ENCODE data around the gene OR4D11. TPM values are rescaled to one million over a fixed set of nuclear protein-coding genes. Genes with fewer than 3 reads are reported as not detected.

Gene OR4D11
- total RNA-seq, 6 donors from 2014 or later: not detected

- Histone ChIP-seq H3K4me3 (no peak overlapping the region), H3K27me3 (no peaks in the 10 kb centered on the region), H3K4me1 (no peaks in the 10 kb centered on the region), H3K9me3 (no peaks in the 10 kb centered on the region), H3K27ac (no peak overlapping the region), H3K36me3 (no peaks in the 10 kb centered on the region)
- no peak for TF ChIP-seq POLR2A (IDR thresholded peaks at IDR 0.05)
- TF ChIP-seq POLR2AphosphoS5 (IDR thresholded peaks at IDR 0.05): no peak
- no peak for TF ChIP-seq EP300 (IDR thresholded peaks at IDR 0.05)
- TF ChIP-seq CTCF (IDR thresholded peaks at IDR 0.05): no peak
- ATAC-seq (ENCODE audit: low FRiP score in 2 of 2) (no peak), DNase-seq (no peak)
- 51 to 59% methylated on average over 9 of the region's 9 CpGs for WGBS, 2 donors
Observed at GRCh38 chr11:59475176-59475575, 28.2 kb upstream of the OR4D11 start.

- no peak overlapping the region for H3K27ac ChIP-seq
- TF ChIP-seq POLR2AphosphoS5 (IDR thresholded peaks at IDR 0.05) (no peak), CTCF (IDR thresholded peaks at IDR 0.05) (no peak)
- no peak for ATAC-seq (ENCODE audit: low FRiP score in 2 of 2)
- DNase-seq: no peak
- H3K4me3 ChIP-seq: no peak overlapping the region
- no peaks in the 10 kb centered on the region for H3K4me1 ChIP-seq
- no peaks in the 10 kb centered on the region for H3K36me3 ChIP-seq
- H3K27me3 ChIP-seq: no peaks in the 10 kb centered on the region
- no peaks in the 10 kb centered on the region for H3K9me3 ChIP-seq
Observed at GRCh38 chr11:59479906-59480305, 23.5 kb upstream of the OR4D11 start.

GRCh38 chr11:59480359-59480758, 23.0 kb upstream of the OR4D11 start:
- Histone ChIP-seq H3K27ac (no peak overlapping the region), H3K36me3 (no peaks in the 10 kb centered on the region), H3K9me3 (no peaks in the 10 kb centered on the region), H3K4me1 (no peaks in the 10 kb centered on the region), H3K4me3 (no peak overlapping the region), H3K27me3 (no peaks in the 10 kb centered on the region)
- no peak for DNase-seq
- no peak for ATAC-seq (ENCODE audit: low FRiP score in 2 of 2)
- TF ChIP-seq POLR2AphosphoS5 (IDR thresholded peaks at IDR 0.05): no peak
- TF ChIP-seq CTCF (IDR thresholded peaks at IDR 0.05): no peak
- no peak for TF ChIP-seq POLR2A (IDR thresholded peaks at IDR 0.05)
- no peak for TF ChIP-seq EP300 (IDR thresholded peaks at IDR 0.05)
- WGBS, 2 donors: 79 to 87% methylated on average over 3 of the region's 3 CpGs

GRCh38 chr11:59501931-59502330, 1.4 kb upstream of the OR4D11 start:
- Histone ChIP-seq H3K27me3 (no peaks in the 10 kb centered on the region), H3K36me3 (no peaks in the 10 kb centered on the region), H3K27ac (no peak overlapping the region), H3K4me1 (no peaks in the 10 kb centered on the region), H3K9me3 (no peaks in the 10 kb centered on the region), H3K4me3 (no peak overlapping the region)
- no peak for ATAC-seq (ENCODE audit: low FRiP score in 2 of 2)
- WGBS, 2 donors: 38 to 86% methylated on average over 1 of the region's 1 CpG
- no peak for TF ChIP-seq POLR2AphosphoS5 (IDR thresholded peaks at IDR 0.05)
- no peak for TF ChIP-seq CTCF (IDR thresholded peaks at IDR 0.05)
- no peak for TF ChIP-seq POLR2A (IDR thresholded peaks at IDR 0.05)
- no peak for TF ChIP-seq EP300 (IDR thresholded peaks at IDR 0.05)
- DNase-seq: no peak

- no peaks in the 10 kb centered on the region for H3K27me3 ChIP-seq
- WGBS, 2 donors: 16 to 29% methylated on average over 2 of the region's 2 CpGs
- peak within 1 kb of the TSS in 1 of 4 donors; percentile 23 for H3K4me3 ChIP-seq
- TF ChIP-seq POLR2A (IDR thresholded peaks at IDR 0.05): no peak
- peak in 1 of 4 donors; percentile 58 for TF ChIP-seq EP300 (IDR thresholded peaks at IDR 0.05)
- H3K4me1 ChIP-seq: peaks cover 0 to 14% (median 10%) of the 10 kb centered on the region in 4 donors
- no peaks in the 10 kb centered on the region for H3K9me3 ChIP-seq
- H3K27ac ChIP-seq: peak within 1 kb of the TSS; percentile 30 to 64 (median 56)
- ATAC-seq (ENCODE audit: low FRiP score in 2 of 2) (peak in 1 of 2 donors; percentile 60), DNase-seq (no peak)
- H3K36me3 ChIP-seq: no peaks in the 10 kb centered on the region
Observed at GRCh38 chr11:59510941-59511589, 7.7 kb downstream of the OR4D11 start, which contains the start of gene OR4D9. TSS of gene OR4D9 (plus strand) at chr11:59511539. CDS start at chr11:59514913, 3,374 bp downstream.

Measured in upper lobe of left lung (tissue), 6 donors.